ENCODE results near the gene PIK3R4. TPM values are rescaled to one million over a fixed set of nuclear protein-coding genes. Genes with fewer than 3 reads are reported as not detected.

Gene PIK3R4
- total RNA-seq, 2 experiments from 2014 or later = 25.8 to 28.6 TPM

GRCh38 chr3:130738241-130738640 lies 8.4 kb downstream of the PIK3R4 start:
- H3K4me1 Mint-ChIP-seq (ENCODE audit: low read depth) = peaks cover 45% of the 10 kb centered on the region

GRCh38 chr3:130737622-130738021 lies 9.0 kb downstream of the PIK3R4 start:
- CTCF ChIA-PET = interaction anchor here (0.9 to 1.2 kb wide), 2 partner anchors 53 to 156 kb away, joined by 3 to 4 read pairs; partner anchors contain the start of gene ATP2C1

More at GRCh38 chr3:130738241-130738640, 8.4 kb downstream of the PIK3R4 start:
- Mint-ChIP-seq H3K9me3 (no peaks in the 10 kb centered on the region), H3K4me3 (no peak overlapping the region), H3K27me3 (ENCODE audit: low read depth) (no peaks in the 10 kb centered on the region), H3K27ac (no peak overlapping the region), H3K36me3 (ENCODE audit: low read depth) (peaks cover 45% of the 10 kb centered on the region)
- CTCF ChIA-PET = interaction anchor here (0.9 to 1.2 kb wide), 2 partner anchors 53 to 155 kb away, joined by 3 to 4 read pairs; partner anchors contain the start of gene ATP2C1
- DNase-seq = no peak
- intact Hi-C loops (cut with micrococcal nuclease) = no loop called here

GRCh38 chr3:130733236-130733875 lies 13.3 kb downstream of the PIK3R4 start:
- H3K4me1 Mint-ChIP-seq (ENCODE audit: low read depth) = peaks cover 19% of the 10 kb centered on the region
- no peak overlapping the region for H3K4me3 Mint-ChIP-seq
- CTCF ChIA-PET = no interaction called here
- no peak overlapping the region for H3K27ac Mint-ChIP-seq
- no peak for DNase-seq
- peaks cover 22% of the 10 kb centered on the region for H3K36me3 Mint-ChIP-seq (ENCODE audit: low read depth)
- H3K27me3 Mint-ChIP-seq (ENCODE audit: low read depth) = no peaks in the 10 kb centered on the region
- no peaks in the 10 kb centered on the region for H3K9me3 Mint-ChIP-seq
- intact Hi-C loops (cut with micrococcal nuclease) = no loop called here

More at GRCh38 chr3:130737622-130738021, 9.0 kb downstream of the PIK3R4 start:
- peaks cover 39% of the 10 kb centered on the region for H3K4me1 Mint-ChIP-seq (ENCODE audit: low read depth)
- no peak overlapping the region for H3K27ac Mint-ChIP-seq
- no peak overlapping the region for H3K4me3 Mint-ChIP-seq
- intact Hi-C loops (cut with micrococcal nuclease) = no loop called here
- no peaks in the 10 kb centered on the region for H3K9me3 Mint-ChIP-seq
- H3K27me3 Mint-ChIP-seq (ENCODE audit: low read depth) = no peaks in the 10 kb centered on the region
- DNase-seq = no peak
- H3K36me3 Mint-ChIP-seq (ENCODE audit: low read depth) = peaks cover 44% of the 10 kb centered on the region

- Mint-ChIP-seq H3K27ac (no peak overlapping the region), H3K27me3 (ENCODE audit: low read depth) (no peaks in the 10 kb centered on the region), H3K36me3 (ENCODE audit: low read depth) (peaks cover 19% of the 10 kb centered on the region), H3K4me1 (ENCODE audit: low read depth) (peaks cover 11% of the 10 kb centered on the region), H3K9me3 (no peaks in the 10 kb centered on the region), H3K4me3 (no peak overlapping the region)
- intact Hi-C loops (cut with micrococcal nuclease) = no loop called here
- DNase-seq = no peak
- CTCF ChIA-PET = no interaction called here
Observed at GRCh38 chr3:130732501-130732900, 14.1 kb downstream of the PIK3R4 start.

GRCh38 chr3:130731817-130732216 lies 14.8 kb downstream of the PIK3R4 start:
- H3K27ac Mint-ChIP-seq = no peak overlapping the region
- H3K4me1 Mint-ChIP-seq (ENCODE audit: low read depth) = peaks cover 9% of the 10 kb centered on the region
- intact Hi-C loops (cut with micrococcal nuclease) = no loop called here
- H3K36me3 Mint-ChIP-seq (ENCODE audit: low read depth) = peaks cover 16% of the 10 kb centered on the region
- H3K4me3 Mint-ChIP-seq = no peak overlapping the region
- no peak for DNase-seq
- CTCF ChIA-PET = no interaction called here
- H3K9me3 Mint-ChIP-seq = no peaks in the 10 kb centered on the region
- no peaks in the 10 kb centered on the region for H3K27me3 Mint-ChIP-seq (ENCODE audit: low read depth)

- intact Hi-C loops (cut with micrococcal nuclease) = no loop called here
- H3K9me3 Mint-ChIP-seq = no peaks in the 10 kb centered on the region
- no peak for DNase-seq
- H3K36me3 Mint-ChIP-seq (ENCODE audit: low read depth) = peaks cover 6% of the 10 kb centered on the region
- no peaks in the 10 kb centered on the region for H3K27me3 Mint-ChIP-seq (ENCODE audit: low read depth)
- CTCF ChIA-PET = interaction anchor here (1.1 kb wide), 1 partner anchor 200 kb away, joined by 3 read pairs; no protein-coding TSS in a partner anchor
- H3K4me1 Mint-ChIP-seq (ENCODE audit: low read depth) = peaks cover 12% of the 10 kb centered on the region
- H3K4me3 Mint-ChIP-seq = no peak overlapping the region
- H3K27ac Mint-ChIP-seq = no peak overlapping the region
Observed at GRCh38 chr3:130729154-130729553, 17.5 kb downstream of the PIK3R4 start.

- DNase-seq = no peak
Observed at GRCh38 chr3:130728037-130728436, 18.6 kb downstream of the PIK3R4 start.

GRCh38 chr3:130725746-130726145 lies 20.9 kb downstream of the PIK3R4 start:
- Mint-ChIP-seq H3K27ac (no peak overlapping the region), H3K4me1 (ENCODE audit: low read depth) (peaks cover 9% of the 10 kb centered on the region), H3K27me3 (ENCODE audit: low read depth) (no peaks in the 10 kb centered on the region), H3K4me3 (no peak overlapping the region), H3K9me3 (no peaks in the 10 kb centered on the region), H3K36me3 (ENCODE audit: low read depth) (peaks cover 17% of the 10 kb centered on the region)
- CTCF ChIA-PET = interaction anchor here (1.1 kb wide), 1 partner anchor 10 kb away, joined by 3 read pairs; no protein-coding TSS in a partner anchor
- DNase-seq = no peak
- intact Hi-C loops (cut with micrococcal nuclease) = no loop called here

More at GRCh38 chr3:130728037-130728436, 18.6 kb downstream of the PIK3R4 start:
- Mint-ChIP-seq H3K4me1 (ENCODE audit: low read depth) (peaks cover 12% of the 10 kb centered on the region), H3K36me3 (ENCODE audit: low read depth) (peaks cover 11% of the 10 kb centered on the region), H3K9me3 (no peaks in the 10 kb centered on the region), H3K27ac (no peak overlapping the region), H3K27me3 (ENCODE audit: low read depth) (no peaks in the 10 kb centered on the region), H3K4me3 (no peak overlapping the region)
- CTCF ChIA-PET = interaction anchor here (0.7 kb wide), 1 partner anchor 165 kb away, joined by 4 read pairs; no protein-coding TSS in a partner anchor
- intact Hi-C loops (cut with micrococcal nuclease) = no loop called here

- no peaks in the 10 kb centered on the region for H3K4me1 Mint-ChIP-seq (ENCODE audit: low read depth)
- H3K4me3 Mint-ChIP-seq = no peak overlapping the region
- no peak overlapping the region for H3K27ac Mint-ChIP-seq
- intact Hi-C loops (cut with micrococcal nuclease) = no loop called here
- peaks cover 32% of the 10 kb centered on the region for H3K36me3 Mint-ChIP-seq (ENCODE audit: low read depth)
- DNase-seq = no peak
- no peaks in the 10 kb centered on the region for H3K27me3 Mint-ChIP-seq (ENCODE audit: low read depth)
- H3K9me3 Mint-ChIP-seq = no peaks in the 10 kb centered on the region
- CTCF ChIA-PET = no interaction called here
Observed at GRCh38 chr3:130715616-130716015, 31.0 kb downstream of the PIK3R4 start.

- Mint-ChIP-seq H3K4me3 (no peak overlapping the region), H3K27me3 (ENCODE audit: low read depth) (no peaks in the 10 kb centered on the region), H3K9me3 (no peaks in the 10 kb centered on the region), H3K4me1 (ENCODE audit: low read depth) (no peaks in the 10 kb centered on the region), H3K36me3 (ENCODE audit: low read depth) (peaks cover 36% of the 10 kb centered on the region), H3K27ac (no peak overlapping the region)
- intact Hi-C loops (cut with micrococcal nuclease) = no loop called here
- CTCF ChIA-PET = no interaction called here
- DNase-seq = no peak
Observed at GRCh38 chr3:130712718-130713423, 33.8 kb downstream of the PIK3R4 start.

- Mint-ChIP-seq H3K27ac (no peak overlapping the region), H3K4me1 (ENCODE audit: low read depth) (no peaks in the 10 kb centered on the region), H3K9me3 (no peaks in the 10 kb centered on the region), H3K36me3 (ENCODE audit: low read depth) (peaks cover 33% of the 10 kb centered on the region), H3K27me3 (ENCODE audit: low read depth) (no peaks in the 10 kb centered on the region), H3K4me3 (no peak overlapping the region)
- intact Hi-C loops (cut with micrococcal nuclease) = no loop called here
- CTCF ChIA-PET = interaction anchor here (1.4 kb wide), 1 partner anchor 42 kb away, joined by 3 read pairs; no protein-coding TSS in a partner anchor
- DNase-seq = no peak
Observed at GRCh38 chr3:130711565-130712324, 34.9 kb downstream of the PIK3R4 start.

GRCh38 chr3:130709671-130710070 lies 37.0 kb downstream of the PIK3R4 start:
- no peak for DNase-seq
- Mint-ChIP-seq H3K27ac (no peak overlapping the region), H3K4me3 (no peak overlapping the region), H3K4me1 (ENCODE audit: low read depth) (no peaks in the 10 kb centered on the region), H3K9me3 (no peaks in the 10 kb centered on the region), H3K27me3 (ENCODE audit: low read depth) (no peaks in the 10 kb centered on the region), H3K36me3 (ENCODE audit: low read depth) (peaks cover 23% of the 10 kb centered on the region)
- intact Hi-C loops (cut with micrococcal nuclease) = no loop called here
- CTCF ChIA-PET = no interaction called here

Data from activated naive CD4-positive, alpha-beta T cell treated with anti-CD3 and anti-CD28 coated beads for 36 hours (primary cell).